Spinal cord (tissue), 10 donors: Measurements from ENCODE around the gene ZIC4. TPM values are rescaled to one million over a fixed set of nuclear protein-coding genes. Genes with fewer than 3 reads are reported as not detected.

Experiments
- DNase-seq, 6 donors: peaks; one replicate each; pipeline versions ENCODE4 v3.0.0 to v3.0.0-alpha.2; 2013 to 2015; ENCODE audit warnings: low spot score in 6 of 6, low read depth in 4 of 6
- H3K27ac ChIP-seq: one replicate; pipeline ENCODE4 v1.5.1; 2013; ENCODE audit warnings: low read depth, low read length, control low read depth
- H3K27me3 ChIP-seq: one replicate; pipeline ENCODE4 v1.6.1; 2013; ENCODE audit warnings: low read length; ENCODE audit not compliant: control insufficient read depth, insufficient read depth
- H3K36me3 ChIP-seq: one replicate; pipeline ENCODE4 v1.6.1; 2013; ENCODE audit warnings: low read length; ENCODE audit not compliant: control insufficient read depth, insufficient read depth
- H3K4me1 ChIP-seq: one replicate; pipeline ENCODE4 v1.6.1; 2013; ENCODE audit warnings: low read length; ENCODE audit not compliant: control insufficient read depth, insufficient read depth
- H3K4me3 ChIP-seq: one replicate; pipeline ENCODE4 v1.5.1; 2013; ENCODE audit warnings: low read depth, low read length, control low read depth
- H3K9me3 ChIP-seq: one replicate; pipeline ENCODE4 v1.6.1; 2013; ENCODE audit warnings: low read length; ENCODE audit not compliant: control insufficient read depth, insufficient read depth
- WGBS: methylation state at CpG from one replicate; pipeline ENCODE4 v1.1.5; 2013; ENCODE audit warnings: missing lambda C conversion rate; ENCODE audit not compliant: insufficient coverage; 5-methylcytosine and 5-hydroxymethylcytosine counted together
- polyA plus RNA-seq, 2 donors: library from polyadenylated mRNA; unstranded; fragments of 120-200 nt; gene quantifications; one replicate each; pipeline ENCODE4 v1.2.1, GENCODE V29; 2013; ENCODE audit not compliant: insufficient read length in 2 of 2
- total RNA-seq, 2 donors: library from RNA; depleted of rRNA in 1 of 2; stranded (reverse); fragments of 120-200 nt in 1 of 2; fragments of >200 nt in 1 of 2; gene quantifications; one replicate each; pipeline versions ENCODE4 v1.2.3 to v1.2.4, GENCODE V29; 2013 to 2014
- donor health status: healthy.

Gene ZIC4
- total and polyA plus RNA-seq, 4 donors = 12.2 to 33.0 (median 26.0) TPM

DNA sequence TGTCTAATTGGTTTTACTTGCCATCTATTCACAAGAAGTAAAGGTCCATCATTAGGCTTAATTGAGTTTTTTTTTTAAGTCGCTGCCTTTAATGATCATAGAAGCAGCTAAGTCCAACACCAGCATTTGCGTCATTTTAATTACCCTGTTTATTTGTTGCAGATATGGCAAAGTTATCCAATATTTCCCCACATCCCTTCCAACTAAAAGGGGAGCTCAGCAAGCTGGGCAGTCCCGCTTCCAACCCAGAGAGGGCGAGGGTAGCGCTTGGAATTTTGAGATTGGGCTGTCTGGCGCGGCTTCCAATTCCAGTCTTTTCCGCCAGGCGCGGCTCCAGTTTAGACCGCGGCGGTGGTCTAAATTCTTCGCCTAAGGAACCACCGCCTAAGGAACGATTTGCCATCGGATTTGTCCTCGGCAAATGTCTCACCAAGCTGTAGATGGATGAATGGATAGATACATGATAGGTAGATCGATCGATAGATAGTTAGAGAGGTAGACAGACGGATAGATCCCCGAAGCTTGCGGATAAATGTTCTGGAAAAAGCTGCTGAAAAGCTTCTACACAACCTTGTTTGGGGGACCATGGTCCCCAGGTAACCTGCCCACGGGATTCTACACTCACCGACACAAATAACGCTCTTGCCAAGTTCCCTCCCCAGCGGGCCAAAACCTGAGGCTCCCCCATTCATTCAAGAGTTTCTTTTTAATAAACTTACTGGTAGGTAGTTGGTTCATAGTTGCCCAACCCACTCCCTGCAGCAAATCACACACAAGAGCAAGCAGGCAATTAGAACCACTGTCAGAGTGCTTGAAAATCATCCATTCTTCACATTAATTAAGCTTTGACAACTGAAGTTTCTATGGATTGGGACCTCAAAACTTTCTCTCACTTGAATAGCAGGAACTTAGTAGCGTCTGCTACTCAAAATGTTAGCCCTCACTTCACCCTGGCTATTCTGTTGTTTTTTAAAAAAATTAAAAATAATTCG lies 49.1 kb downstream of the ZIC4 start:
- WGBS = 28% methylated on average over 22 of the region's 29 CpGs
- Histone ChIP-seq H3K27me3 (peaks cover 94% of the 10 kb centered on the region), H3K9me3 (peaks cover 3% of the 10 kb centered on the region), H3K4me3 (no peak overlapping the region), H3K27ac (peak overlapping the region; percentile 65), H3K4me1 (peaks cover 23% of the 10 kb centered on the region), H3K36me3 (no peaks in the 10 kb centered on the region)
- DNase-seq = peak in 2 of 6 donors; percentile 44 to 52

DNA sequence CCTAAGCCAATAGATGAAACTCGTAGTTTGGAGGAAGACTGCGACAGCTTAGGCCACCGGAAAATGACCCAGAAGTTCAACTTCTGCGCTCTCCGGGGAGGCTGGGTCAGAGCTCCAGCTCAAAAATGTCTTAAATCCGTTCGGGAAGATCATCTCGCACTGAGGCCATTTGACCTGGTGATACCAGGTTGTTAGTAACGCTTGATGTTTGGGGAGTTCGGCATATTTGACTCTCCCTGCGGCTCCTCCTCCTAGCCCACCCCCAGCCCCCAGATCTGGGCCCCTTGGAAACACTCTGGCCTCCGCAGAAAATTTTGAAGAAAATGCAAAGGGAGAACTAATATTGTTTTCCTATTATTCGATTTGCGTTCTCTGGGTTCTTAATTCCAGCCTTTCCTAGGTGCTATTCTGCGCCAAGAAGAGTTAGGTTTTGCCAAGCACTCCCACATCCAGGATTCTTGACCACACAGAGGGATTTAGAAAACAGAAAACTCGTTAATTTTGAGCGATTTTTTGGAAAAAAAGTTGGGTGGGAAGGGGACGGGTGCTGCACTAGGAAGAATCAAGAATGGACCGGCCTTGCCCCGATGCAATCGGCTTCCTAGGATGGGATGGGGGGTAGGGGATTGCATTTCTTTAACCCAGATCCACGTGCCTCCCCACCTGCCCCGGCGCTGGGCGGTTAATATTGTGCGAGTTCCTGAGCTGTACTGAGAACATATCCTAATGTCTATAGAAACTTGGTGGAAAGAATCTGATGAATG lies 50.0 kb downstream of the ZIC4 start:
- Histone ChIP-seq H3K4me3 (no peak overlapping the region), H3K27me3 (peaks cover 86% of the 10 kb centered on the region), H3K9me3 (peaks cover 3% of the 10 kb centered on the region), H3K36me3 (no peaks in the 10 kb centered on the region), H3K27ac (peak overlapping the region; percentile 65), H3K4me1 (peaks cover 18% of the 10 kb centered on the region)
- 16% methylated on average over 14 of the region's 26 CpGs for WGBS
- peak in 1 of 6 donors; percentile 38 for DNase-seq

- Histone ChIP-seq H3K36me3 (no peaks in the 10 kb centered on the region), H3K9me3 (peaks cover 3% of the 10 kb centered on the region), H3K4me1 (peaks cover 12% of the 10 kb centered on the region), H3K4me3 (no peak overlapping the region), H3K27ac (peak overlapping the region; percentile 65), H3K27me3 (peaks cover 84% of the 10 kb centered on the region)
- DNase-seq = no peak
- WGBS = 20% methylated on average over 1 of the region's 4 CpGs
These were observed 50.6 kb downstream of the ZIC4 start for GRCh38 chr3:147355753-147356090.

DNA sequence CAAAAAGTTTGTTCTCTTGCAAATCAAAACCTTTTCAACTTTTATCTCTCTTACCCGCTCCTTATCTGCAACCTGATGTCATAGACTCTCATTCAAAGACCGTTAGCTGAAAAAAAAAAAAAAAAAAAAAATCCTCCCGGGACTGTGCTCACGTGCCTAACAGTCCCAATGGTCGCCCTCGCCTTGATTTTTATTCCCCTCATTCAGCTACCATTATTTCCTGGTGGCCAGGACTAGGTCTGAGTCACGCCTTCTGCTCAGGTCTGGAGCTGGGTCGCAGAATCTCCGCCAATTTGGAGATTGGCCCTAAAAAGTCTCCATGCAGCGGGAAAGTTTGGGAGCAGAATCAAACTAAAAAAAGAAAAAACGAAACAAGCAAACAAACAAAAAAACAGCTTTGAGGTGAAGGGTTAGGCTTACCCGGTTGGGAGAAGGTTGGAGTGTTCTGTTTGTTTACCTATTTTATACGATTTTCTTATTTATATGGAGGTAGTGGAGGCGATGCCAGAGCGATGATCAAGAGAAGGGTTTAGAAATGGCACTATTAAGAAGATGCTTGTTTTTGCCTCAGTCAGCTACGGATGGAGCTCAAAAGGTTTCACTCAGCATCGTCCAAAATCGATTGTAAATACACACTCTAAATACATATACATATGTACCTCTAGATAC lies 51.1 kb downstream of the ZIC4 start:
- DNase-seq = peak in 2 of 6 donors; percentile 50 to 53
- peaks cover 84% of the 10 kb centered on the region for H3K27me3 ChIP-seq
- WGBS = 5% methylated on average over 2 of the region's 18 CpGs
- peak overlapping the region; percentile 47 for H3K27ac ChIP-seq
- H3K4me1 ChIP-seq = peaks cover 12% of the 10 kb centered on the region
- no peaks in the 10 kb centered on the region for H3K36me3 ChIP-seq
- peak overlapping the region; percentile 38 for H3K4me3 ChIP-seq
- peaks cover 3% of the 10 kb centered on the region for H3K9me3 ChIP-seq

GRCh38 chr3:147354623-147355022 lies 51.7 kb downstream of the ZIC4 start:
- 6% methylated on average over 14 of the region's 19 CpGs for WGBS
- DNase-seq = peak in 2 of 6 donors; percentile 49 to 52
- H3K27ac ChIP-seq = peak overlapping the region; percentile 45
- peaks cover 3% of the 10 kb centered on the region for H3K9me3 ChIP-seq
- H3K36me3 ChIP-seq = no peaks in the 10 kb centered on the region
- H3K4me1 ChIP-seq = peaks cover 11% of the 10 kb centered on the region
- H3K4me3 ChIP-seq = peak overlapping the region; percentile 38
- H3K27me3 ChIP-seq = peaks cover 79% of the 10 kb centered on the region

- DNase-seq = peak in 1 of 6 donors; percentile 6
- H3K9me3 ChIP-seq = no peaks in the 10 kb centered on the region
- no peaks in the 10 kb centered on the region for H3K36me3 ChIP-seq
- 83% methylated on average over 1 of the region's 2 CpGs for WGBS
- no peak overlapping the region for H3K4me3 ChIP-seq
- no peak overlapping the region for H3K27ac ChIP-seq
- peaks cover 45% of the 10 kb centered on the region for H3K27me3 ChIP-seq
- peaks cover 4% of the 10 kb centered on the region for H3K4me1 ChIP-seq
These were observed 55.0 kb downstream of the ZIC4 start for GRCh38 chr3:147351301-147351700.

DNA sequence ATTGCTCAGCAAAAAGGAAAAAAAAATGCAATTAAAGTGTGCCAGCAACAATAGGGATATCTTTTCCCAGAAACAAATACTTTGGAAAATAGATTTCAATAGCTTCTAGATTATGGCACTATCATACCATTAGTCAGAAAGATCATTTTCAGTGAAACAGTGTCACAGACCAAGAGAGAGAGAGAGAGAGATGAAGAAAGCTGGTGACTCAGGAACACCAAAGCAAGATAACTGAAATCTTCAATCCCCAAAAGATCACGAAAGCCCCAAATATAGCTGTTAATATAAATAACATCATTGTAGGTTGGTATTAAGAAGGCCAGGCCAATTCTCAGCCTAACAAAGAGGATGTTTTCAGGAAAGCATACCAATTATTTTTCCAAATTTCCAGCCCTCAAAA lies 57.4 kb downstream of the ZIC4 start:
- Histone ChIP-seq H3K36me3 (no peaks in the 10 kb centered on the region), H3K27me3 (peaks cover 22% of the 10 kb centered on the region), H3K4me3 (no peak overlapping the region), H3K9me3 (no peaks in the 10 kb centered on the region), H3K4me1 (no peaks in the 10 kb centered on the region), H3K27ac (no peak overlapping the region)
- no CpG with 5 or more reads among the region's 1 CpG for WGBS
- DNase-seq = peak in 1 of 6 donors; percentile 5

GRCh38 chr3:147343926-147344325 lies 62.4 kb downstream of the ZIC4 start:
- Histone ChIP-seq H3K27ac (no peak overlapping the region), H3K9me3 (no peaks in the 10 kb centered on the region), H3K4me3 (no peak overlapping the region), H3K27me3 (no peaks in the 10 kb centered on the region), H3K4me1 (no peaks in the 10 kb centered on the region), H3K36me3 (no peaks in the 10 kb centered on the region)
- DNase-seq = no peak
- 100% methylated on average over 1 of the region's 1 CpG for WGBS

DNA sequence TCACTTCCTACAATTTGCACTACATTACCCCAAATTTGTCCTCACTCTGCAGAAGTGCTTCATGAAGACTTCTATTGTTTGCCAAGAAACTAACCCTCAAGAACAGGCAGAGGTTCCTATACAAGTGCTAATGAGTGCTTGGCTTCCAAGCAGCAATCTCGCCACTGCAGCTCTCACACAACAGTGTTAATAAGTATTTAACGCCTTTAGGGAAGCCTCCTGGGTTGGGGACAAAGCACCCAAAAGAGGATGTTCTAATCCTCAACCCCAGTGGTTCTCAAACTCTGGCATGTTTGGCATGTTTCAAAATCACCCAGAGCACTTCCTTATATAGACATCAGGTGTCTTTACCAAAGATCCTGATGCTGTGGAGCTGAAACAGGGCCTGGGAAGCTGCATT lies 64.6 kb downstream of the ZIC4 start:
- Histone ChIP-seq H3K27ac (no peak overlapping the region), H3K9me3 (no peaks in the 10 kb centered on the region), H3K36me3 (no peaks in the 10 kb centered on the region), H3K4me3 (no peak overlapping the region), H3K4me1 (no peaks in the 10 kb centered on the region), H3K27me3 (no peaks in the 10 kb centered on the region)
- DNase-seq = no peak
- 34% methylated on average over 2 of the region's 2 CpGs for WGBS
